SK-N-SH treated with all-trans-retinoic acid at 6 μM for 48 hours (cell line): Measurements from ENCODE around the gene MTHFD2L.

ENCODE experiments used
- ATAC-seq: fragments of 200-7000 bp; cut with Tn5 transposase; 3 replicates; pipeline ENCODE4 v1.9.1; 2020; ENCODE audit warnings: mild to moderate bottlenecking, moderate library complexity
- ARNTL ChIP-seq: fragments of 450-650 bp; formaldehyde crosslinking; IDR thresholded peaks from 2 replicates; pipeline ENCODE4 v1.5.0; 2020; ENCODE audit warnings: low read depth, mild to moderate bottlenecking, moderate library complexity, borderline replicate concordance
- BACH2 ChIP-seq: fragments of 250-450 bp; sonication (Bioruptor Pico); IDR thresholded peaks from 2 replicates; pipeline ENCODE4 v1.9.0; 2021; ENCODE audit warnings: mild to moderate bottlenecking, borderline replicate concordance
- CSDC2 ChIP-seq: fragments of 250-450 bp; sonication (Bioruptor Pico); IDR thresholded peaks from 2 replicates; pipeline ENCODE4 v1.5.0; 2020; ENCODE audit warnings: mild to moderate bottlenecking, moderate library complexity
- CSRNP3 ChIP-seq: fragments of 250-450 bp; sonication (Bioruptor Pico); IDR thresholded peaks from 2 replicates; pipeline ENCODE4 v1.5.1; 2021; ENCODE audit warnings: mild to moderate bottlenecking, moderate library complexity
- ESRRG ChIP-seq: fragments of 250-450 bp; sonication (Bioruptor Pico); IDR thresholded peaks from 2 replicates; pipeline ENCODE4 v1.6.1; 2021; ENCODE audit warnings: mild to moderate bottlenecking
- ISL1 ChIP-seq: fragments of 250-450 bp; sonication (Bioruptor Pico); IDR thresholded peaks from 2 replicates; pipeline ENCODE4 v2.1.2; 2022; ENCODE audit warnings: mild to moderate bottlenecking, moderate library complexity
- OSR1 ChIP-seq: fragments of 250-450 bp; sonication (Bioruptor Pico); IDR thresholded peaks from 2 replicates; pipeline ENCODE4 v1.8.0; 2022; ENCODE audit warnings: moderate library complexity, mild to moderate bottlenecking, inconsistent platforms
- PPARA ChIP-seq: fragments of 250-450 bp; sonication (Bioruptor Pico); IDR thresholded peaks from 2 replicates; pipeline ENCODE4 v1.5.0; 2020; ENCODE audit warnings: mild to moderate bottlenecking, borderline replicate concordance
- RARB ChIP-seq: fragments of 250-450 bp; sonication (Bioruptor Pico); IDR thresholded peaks from 2 replicates; pipeline ENCODE4 v1.8.0; 2021; ENCODE audit warnings: mild to moderate bottlenecking, moderate library complexity
- SNAI2 ChIP-seq: fragments of 250-450 bp; sonication (Bioruptor Pico); IDR thresholded peaks from 2 replicates; pipeline ENCODE4 v1.5.0; 2020; ENCODE audit warnings: mild to moderate bottlenecking, moderate library complexity
- TCF4 ChIP-seq: fragments of 250-450 bp; sonication (Bioruptor Pico); IDR thresholded peaks from 2 replicates; pipeline ENCODE4 v1.8.0; 2021; ENCODE audit warnings: mild to moderate bottlenecking, moderate library complexity, borderline replicate concordance
- TSHZ2 ChIP-seq: fragments of 250-450 bp; sonication (Bioruptor Pico); IDR thresholded peaks from 2 replicates; pipeline ENCODE4 v1.5.0; 2020; ENCODE audit warnings: mild to moderate bottlenecking, moderate library complexity
- ZC3H10 ChIP-seq: fragments of 250-450 bp; sonication (Bioruptor Pico); IDR thresholded peaks from 2 replicates; pipeline ENCODE4 v1.5.1; 2021; ENCODE audit warnings: mild to moderate bottlenecking, moderate library complexity
- ZFP3 ChIP-seq: fragments of 250-450 bp; sonication (Bioruptor Pico); IDR thresholded peaks from 2 replicates; pipeline ENCODE4 v1.5.0; 2020; ENCODE audit warnings: mild to moderate bottlenecking, moderate library complexity
- ZFP30 ChIP-seq: fragments of 450-650 bp; formaldehyde crosslinking; IDR thresholded peaks from 2 replicates; pipeline ENCODE4 v1.5.0; 2022; ENCODE audit warnings: mild to moderate bottlenecking, moderate library complexity
- ZNF565 ChIP-seq: fragments of 450-650 bp; formaldehyde crosslinking; conservative IDR thresholded peaks from 2 replicates; pipeline ENCODE4 v1.5.0; 2020; ENCODE audit warnings: low read depth, mild to moderate bottlenecking, moderate library complexity
- ZNF70 ChIP-seq: fragments of 450-650 bp; formaldehyde crosslinking; IDR thresholded peaks from 2 replicates; pipeline ENCODE4 v1.5.0; 2020; ENCODE audit warnings: mild to moderate bottlenecking, moderate library complexity
- ZNF8 ChIP-seq: fragments of 450-650 bp; formaldehyde crosslinking; IDR thresholded peaks from 2 replicates; pipeline ENCODE4 v1.5.0; 2020; ENCODE audit warnings: mild to moderate bottlenecking, moderate library complexity
- TF ChIP-seq, protein P1 (sequence below): fragments of 250-450 bp; sonication (Bioruptor Pico); IDR thresholded peaks from 2 replicates; pipeline ENCODE4 v1.8.0; 2020; ENCODE audit warnings: mild to moderate bottlenecking, moderate library complexity, borderline replicate concordance
- TF ChIP-seq, protein P2 (sequence below): fragments of 250-450 bp; sonication (Bioruptor Pico); IDR thresholded peaks from 2 replicates; pipeline ENCODE4 v1.8.0; 2021; ENCODE audit warnings: low read depth, mild to moderate bottlenecking, moderate library complexity, borderline replicate concordance
- TF ChIP-seq, protein P3 (sequence below): fragments of 250-450 bp; sonication (Bioruptor Pico); IDR thresholded peaks from 2 replicates; pipeline ENCODE4 v1.5.1; 2020; ENCODE audit warnings: low read depth, mild to moderate bottlenecking, moderate library complexity

Gene MTHFD2L

GRCh38 chr4:74109870-74110605 lies 47.9 kb upstream of the MTHFD2L start (continued):
- no peak for TF ChIP-seq ZC3H10 (CRISPR knock-in tag)
- TF ChIP-seq, protein P1, sequence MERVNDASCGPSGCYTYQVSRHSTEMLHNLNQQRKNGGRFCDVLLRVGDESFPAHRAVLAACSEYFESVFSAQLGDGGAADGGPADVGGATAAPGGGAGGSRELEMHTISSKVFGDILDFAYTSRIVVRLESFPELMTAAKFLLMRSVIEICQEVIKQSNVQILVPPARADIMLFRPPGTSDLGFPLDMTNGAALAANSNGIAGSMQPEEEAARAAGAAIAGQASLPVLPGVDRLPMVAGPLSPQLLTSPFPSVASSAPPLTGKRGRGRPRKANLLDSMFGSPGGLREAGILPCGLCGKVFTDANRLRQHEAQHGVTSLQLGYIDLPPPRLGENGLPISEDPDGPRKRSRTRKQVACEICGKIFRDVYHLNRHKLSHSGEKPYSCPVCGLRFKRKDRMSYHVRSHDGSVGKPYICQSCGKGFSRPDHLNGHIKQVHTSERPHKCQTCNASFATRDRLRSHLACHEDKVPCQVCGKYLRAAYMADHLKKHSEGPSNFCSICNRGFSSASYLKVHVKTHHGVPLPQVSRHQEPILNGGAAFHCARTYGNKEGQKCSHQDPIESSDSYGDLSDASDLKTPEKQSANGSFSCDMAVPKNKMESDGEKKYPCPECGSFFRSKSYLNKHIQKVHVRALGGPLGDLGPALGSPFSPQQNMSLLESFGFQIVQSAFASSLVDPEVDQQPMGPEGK (CRISPR knock-in tag), result no peak
- TF ChIP-seq TCF4 (CRISPR knock-in tag), result no peak
- no peak for TF ChIP-seq ZNF8 (CRISPR knock-in tag)
- no peak for TF ChIP-seq ZNF70 (CRISPR knock-in tag)
- no peak for TF ChIP-seq RARB (CRISPR knock-in tag)
- TF ChIP-seq ZFP30 (CRISPR knock-in tag), result no peak

DNA sequence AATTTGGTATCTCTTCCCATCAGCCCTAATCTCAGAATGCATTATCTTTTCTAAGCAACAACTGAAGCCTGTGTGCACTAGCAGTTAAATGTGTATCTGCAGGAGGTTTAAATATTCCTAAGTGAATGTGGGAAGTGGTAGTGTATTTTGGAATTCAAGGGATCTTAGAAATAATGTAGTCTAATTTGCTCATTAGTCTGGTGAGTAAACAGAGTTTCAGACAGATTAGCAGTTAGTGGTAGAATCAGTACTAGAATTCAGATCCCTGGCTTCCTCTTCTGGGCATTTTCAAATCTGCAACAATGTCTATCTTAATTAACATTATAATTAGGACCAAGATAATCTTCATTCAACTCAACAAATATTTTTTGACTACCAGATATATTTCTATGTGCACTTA lies 47.2 kb upstream of the MTHFD2L start:
- TF ChIP-seq ZC3H10 (CRISPR knock-in tag) (no peak), CSRNP3 (CRISPR knock-in tag) (no peak), BACH2 (CRISPR knock-in tag) (no peak), CSDC2 (no peak), OSR1 (CRISPR knock-in tag) (no peak), ZFP30 (CRISPR knock-in tag) (no peak), ESRRG (CRISPR knock-in tag) (no peak), SNAI2 (no peak), TCF4 (CRISPR knock-in tag) (no peak), ISL1 (CRISPR knock-in tag) (no peak), RARB (CRISPR knock-in tag) (no peak)
- TF ChIP-seq, protein P1 (CRISPR knock-in tag), result no peak
- TF ChIP-seq, protein P2, sequence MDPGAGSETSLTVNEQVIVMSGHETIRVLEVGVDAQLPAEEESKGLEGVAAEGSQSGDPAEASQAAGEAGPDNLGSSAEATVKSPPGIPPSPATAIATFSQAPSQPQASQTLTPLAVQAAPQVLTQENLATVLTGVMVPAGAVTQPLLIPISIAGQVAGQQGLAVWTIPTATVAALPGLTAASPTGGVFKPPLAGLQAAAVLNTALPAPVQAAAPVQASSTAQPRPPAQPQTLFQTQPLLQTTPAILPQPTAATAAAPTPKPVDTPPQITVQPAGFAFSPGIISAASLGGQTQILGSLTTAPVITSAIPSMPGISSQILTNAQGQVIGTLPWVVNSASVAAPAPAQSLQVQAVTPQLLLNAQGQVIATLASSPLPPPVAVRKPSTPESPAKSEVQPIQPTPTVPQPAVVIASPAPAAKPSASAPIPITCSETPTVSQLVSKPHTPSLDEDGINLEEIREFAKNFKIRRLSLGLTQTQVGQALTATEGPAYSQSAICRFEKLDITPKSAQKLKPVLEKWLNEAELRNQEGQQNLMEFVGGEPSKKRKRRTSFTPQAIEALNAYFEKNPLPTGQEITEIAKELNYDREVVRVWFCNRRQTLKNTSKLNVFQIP (CRISPR knock-in tag), result no peak
- no peak for ATAC-seq

DNA sequence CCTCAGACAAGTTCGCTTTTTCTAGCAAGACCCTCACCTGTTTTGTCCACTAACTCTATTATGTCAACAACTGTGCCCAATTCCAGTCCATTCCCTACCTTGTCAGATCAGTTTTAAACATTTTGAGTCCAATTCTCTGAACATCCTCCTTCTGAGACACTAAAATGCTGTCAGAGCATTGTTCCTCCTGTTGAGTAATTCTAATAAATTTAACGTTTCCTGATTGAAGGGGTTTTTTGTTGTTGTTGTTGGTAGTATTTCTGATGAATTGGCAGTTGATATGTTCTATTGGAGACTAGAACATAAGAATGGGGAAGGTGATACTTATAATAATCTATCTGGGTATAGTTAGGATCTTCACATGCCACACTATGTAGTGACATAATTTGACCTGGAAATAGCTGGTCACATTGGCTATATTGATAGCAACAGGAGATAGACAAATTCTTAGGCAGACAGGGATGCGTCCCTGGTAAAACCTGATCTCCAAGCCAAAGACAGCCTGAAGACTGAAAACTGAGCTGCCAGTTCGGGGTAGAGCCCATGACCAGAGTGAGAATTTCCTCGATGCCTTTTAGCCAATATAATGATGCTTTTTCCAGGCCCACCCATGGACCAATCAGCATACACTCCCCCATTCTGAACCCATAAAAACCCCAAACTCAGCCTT lies 46.5 kb upstream of the MTHFD2L start:
- ATAC-seq, result no peak
- no peak for TF ChIP-seq ZFP3 (CRISPR knock-in tag)

DNA sequence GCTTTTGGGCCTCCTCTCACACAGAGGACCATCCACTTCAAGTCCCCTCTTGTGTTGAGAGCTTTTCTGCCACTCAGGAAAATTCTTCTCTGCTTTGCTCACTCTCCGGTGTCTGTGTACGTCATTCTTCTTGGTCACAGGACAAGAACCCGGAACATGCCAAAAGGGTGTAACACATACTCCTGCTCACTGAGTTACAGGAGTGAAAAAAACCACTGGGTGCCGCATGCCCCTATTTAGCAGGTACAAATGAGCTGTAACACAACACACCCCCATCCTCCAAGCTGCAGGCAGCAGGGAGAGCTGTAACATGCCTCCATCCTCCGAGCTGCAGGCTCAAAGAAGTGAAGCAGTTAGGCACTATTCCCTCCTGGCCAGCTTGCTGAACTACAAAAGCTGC lies 45.9 kb upstream of the MTHFD2L start:
- no peak for TF ChIP-seq SNAI2
- TF ChIP-seq CSDC2, result no peak
- TF ChIP-seq ZNF565 (CRISPR knock-in tag), result no peak
- no peak for TF ChIP-seq ZFP3 (CRISPR knock-in tag)
- TF ChIP-seq PPARA (CRISPR knock-in tag), result no peak
- TF ChIP-seq, protein P3, sequence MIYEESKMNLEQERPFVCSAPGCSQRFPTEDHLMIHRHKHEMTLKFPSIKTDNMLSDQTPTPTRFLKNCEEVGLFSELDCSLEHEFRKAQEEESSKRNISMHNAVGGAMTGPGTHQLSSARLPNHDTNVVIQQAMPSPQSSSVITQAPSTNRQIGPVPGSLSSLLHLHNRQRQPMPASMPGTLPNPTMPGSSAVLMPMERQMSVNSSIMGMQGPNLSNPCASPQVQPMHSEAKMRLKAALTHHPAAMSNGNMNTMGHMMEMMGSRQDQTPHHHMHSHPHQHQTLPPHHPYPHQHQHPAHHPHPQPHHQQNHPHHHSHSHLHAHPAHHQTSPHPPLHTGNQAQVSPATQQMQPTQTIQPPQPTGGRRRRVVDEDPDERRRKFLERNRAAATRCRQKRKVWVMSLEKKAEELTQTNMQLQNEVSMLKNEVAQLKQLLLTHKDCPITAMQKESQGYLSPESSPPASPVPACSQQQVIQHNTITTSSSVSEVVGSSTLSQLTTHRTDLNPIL, result no peak
- TF ChIP-seq ZNF8 (CRISPR knock-in tag), result no peak
- no peak for TF ChIP-seq ESRRG (CRISPR knock-in tag)
- TF ChIP-seq ARNTL (CRISPR knock-in tag), result no peak
- TF ChIP-seq TSHZ2 (CRISPR knock-in tag), result no peak
- TF ChIP-seq, protein P2 (CRISPR knock-in tag), result no peak
- no peak for TF ChIP-seq TCF4 (CRISPR knock-in tag)
- no peak for TF ChIP-seq ZC3H10 (CRISPR knock-in tag)
- TF ChIP-seq RARB (CRISPR knock-in tag), result no peak
- TF ChIP-seq, all 23 proteins: peak for 0
- no peak for ATAC-seq
